Measurements from ENCODE around the gene SZT2.

DNA sequence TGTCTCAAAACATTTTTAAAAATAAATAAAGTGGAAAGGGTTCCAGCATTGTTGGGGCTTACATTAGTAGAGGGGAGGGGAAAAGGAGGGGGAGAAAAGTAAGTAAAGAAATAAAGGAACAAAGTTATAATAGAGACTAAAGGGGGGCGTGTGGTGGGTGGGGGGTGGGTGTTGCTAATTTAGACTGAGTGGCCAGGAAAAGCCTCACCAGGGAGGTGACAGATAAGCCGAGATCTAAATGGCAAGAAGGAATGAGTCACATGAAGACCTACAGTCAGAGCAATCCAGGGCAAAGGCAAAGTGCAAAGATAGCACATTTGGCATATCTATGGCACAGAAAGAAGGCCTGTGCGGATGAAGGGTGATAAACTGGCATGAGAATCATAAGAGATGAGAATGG lies 44.6 kb upstream of the SZT2 start:
- TF ChIP-seq, protein P1, sequence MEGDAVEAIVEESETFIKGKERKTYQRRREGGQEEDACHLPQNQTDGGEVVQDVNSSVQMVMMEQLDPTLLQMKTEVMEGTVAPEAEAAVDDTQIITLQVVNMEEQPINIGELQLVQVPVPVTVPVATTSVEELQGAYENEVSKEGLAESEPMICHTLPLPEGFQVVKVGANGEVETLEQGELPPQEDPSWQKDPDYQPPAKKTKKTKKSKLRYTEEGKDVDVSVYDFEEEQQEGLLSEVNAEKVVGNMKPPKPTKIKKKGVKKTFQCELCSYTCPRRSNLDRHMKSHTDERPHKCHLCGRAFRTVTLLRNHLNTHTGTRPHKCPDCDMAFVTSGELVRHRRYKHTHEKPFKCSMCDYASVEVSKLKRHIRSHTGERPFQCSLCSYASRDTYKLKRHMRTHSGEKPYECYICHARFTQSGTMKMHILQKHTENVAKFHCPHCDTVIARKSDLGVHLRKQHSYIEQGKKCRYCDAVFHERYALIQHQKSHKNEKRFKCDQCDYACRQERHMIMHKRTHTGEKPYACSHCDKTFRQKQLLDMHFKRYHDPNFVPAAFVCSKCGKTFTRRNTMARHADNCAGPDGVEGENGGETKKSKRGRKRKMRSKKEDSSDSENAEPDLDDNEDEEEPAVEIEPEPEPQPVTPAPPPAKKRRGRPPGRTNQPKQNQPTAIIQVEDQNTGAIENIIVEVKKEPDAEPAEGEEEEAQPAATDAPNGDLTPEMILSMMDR (IDR thresholded peaks at IDR 0.05; ENCODE audit: insufficient read depth, low read depth, low read length) = no peak
- no peak for TF ChIP-seq EZH2 (IDR thresholded peaks at IDR 0.05; ENCODE audit: insufficient read depth, low read length)
